Suprapubic skin (tissue), 4 donors: ENCODE results near the gene PRR3. TPM values are rescaled to one million over a fixed set of nuclear protein-coding genes. Genes with fewer than 3 reads are reported as not detected.
A peak's percentile ranks its signal among the peaks of the same experiment; 100 is the strongest.
"Not testable (repeated sequence)": the region's sequence is repeated elsewhere in the genome, so short reads cannot be mapped to it uniquely, and the experiment has no call there.

Experiments
- DNase-seq, 2 donors: peaks; one replicate each; pipeline ENCODE4 v3.0.0-alpha.2; 2019; ENCODE audit warnings: low spot score in 2 of 2
- H3K27ac ChIP-seq: fragments of 200-600 bp; sonication (generic); one replicate; pipeline ENCODE4 v1.5.1; 2019
- H3K27me3 ChIP-seq: fragments of 200-600 bp; sonication (generic); one replicate; pipeline ENCODE4 v1.5.1; 2019
- H3K36me3 ChIP-seq: fragments of 200-600 bp; sonication (generic); one replicate; pipeline ENCODE4 v1.5.1; 2019
- H3K4me1 ChIP-seq: fragments of 200-600 bp; sonication (generic); one replicate; pipeline ENCODE4 v1.5.1; 2019
- H3K4me3 ChIP-seq: fragments of 200-600 bp; sonication (generic); one replicate; pipeline ENCODE4 v1.5.1; 2019; ENCODE audit warnings: mild to moderate bottlenecking
- H3K9me3 ChIP-seq: fragments of 200-600 bp; sonication (generic); one replicate; pipeline ENCODE4 v1.5.1; 2019
- CTCF ChIP-seq, 2 donors: fragments of 200-600 bp in 1 of 2; fragments of 450-650 bp in 1 of 2; sonication (generic) in 1 of 2; IDR thresholded peaks; one replicate each; pipeline ENCODE4 v1.5.1; 2016 to 2019; ENCODE audit warnings: antibody characterized with exemption in 2 of 2, mild to moderate bottlenecking in 1 of 2, moderate library complexity in 1 of 2
- EP300 ChIP-seq: sonication (generic); formaldehyde crosslinking; IDR thresholded peaks from one replicate; pipeline ENCODE4 v1.6.1; 2017; ENCODE audit warnings: antibody characterized with exemption
- POLR2A ChIP-seq, 2 donors: fragments of 450-650 bp; IDR thresholded peaks; one replicate each; pipeline ENCODE4 v1.6.1; 2017; ENCODE audit warnings: antibody characterized with exemption in 2 of 2, mild to moderate bottlenecking in 2 of 2, moderate library complexity in 2 of 2
- POLR2AphosphoS5 ChIP-seq, 3 donors: sonication (generic); formaldehyde crosslinking; IDR thresholded peaks; one replicate each; pipeline ENCODE4 v1.6.1; 2017; ENCODE audit warnings: antibody characterized with exemption in 3 of 3
- WGBS: methylation state at CpG from one replicate; pipeline ENCODE4 v1.1.5; 2018; 5-methylcytosine and 5-hydroxymethylcytosine counted together
- total RNA-seq, 4 donors: library from RNA; depleted of rRNA; stranded (reverse); fragments of >200 nt; gene quantifications; one replicate each; pipeline ENCODE4 v1.1.0, GENCODE V29; 2016

PRR3 gene
- total RNA-seq, 4 donors from 2014 or later = 5.5 to 10.6 (median 9.0) TPM

GRCh38 chr6:30589754-30590358 is 32.8 kb downstream of the PRR3 start:
- TF ChIP-seq POLR2AphosphoS5 (IDR thresholded peaks at IDR 0.05) (no peak), CTCF (IDR thresholded peaks at IDR 0.05) (no peak), EP300 (no peak), POLR2A (IDR thresholded peaks at IDR 0.05) (no peak)
- Histone ChIP-seq H3K4me1 (peaks cover 21% of the 10 kb centered on the region), H3K27me3 (no peaks in the 10 kb centered on the region), H3K27ac (peak overlapping the region; percentile 73), H3K9me3 (no peaks in the 10 kb centered on the region), H3K4me3 (no peak overlapping the region), H3K36me3 (peaks cover 89% of the 10 kb centered on the region)
- WGBS = 87% methylated on average over 9 of the region's 15 CpGs
- DNase-seq = no peak

GRCh38 chr6:30590509-30590908 is 33.4 kb downstream of the PRR3 start:
- no peak for DNase-seq
- Histone ChIP-seq H3K27me3 (no peaks in the 10 kb centered on the region), H3K4me1 (peaks cover 21% of the 10 kb centered on the region), H3K27ac (peak overlapping the region; percentile 73), H3K9me3 (no peaks in the 10 kb centered on the region), H3K36me3 (peaks cover 85% of the 10 kb centered on the region), H3K4me3 (no peak overlapping the region)
- TF ChIP-seq POLR2A (IDR thresholded peaks at IDR 0.05) (no peak), POLR2AphosphoS5 (IDR thresholded peaks at IDR 0.05) (no peak), CTCF (IDR thresholded peaks at IDR 0.05) (no peak), EP300 (no peak)
- WGBS = 67% methylated on average over 8 of the region's 8 CpGs

GRCh38 chr6:30591008-30591407 is 33.9 kb downstream of the PRR3 start:
- no peak for TF ChIP-seq POLR2A (IDR thresholded peaks at IDR 0.05)
- TF ChIP-seq CTCF (IDR thresholded peaks at IDR 0.05) = no peak
- no peak for TF ChIP-seq POLR2AphosphoS5 (IDR thresholded peaks at IDR 0.05)
- TF ChIP-seq EP300 = no peak
- DNase-seq = peak in 1 of 2 donors; percentile 42
- peak overlapping the region; percentile 73 for H3K27ac ChIP-seq
- peaks cover 21% of the 10 kb centered on the region for H3K4me1 ChIP-seq
- H3K27me3 ChIP-seq = no peaks in the 10 kb centered on the region
- WGBS = 48% methylated on average over 1 of the region's 1 CpG
- H3K9me3 ChIP-seq = no peaks in the 10 kb centered on the region
- no peak overlapping the region for H3K4me3 ChIP-seq
- peaks cover 80% of the 10 kb centered on the region for H3K36me3 ChIP-seq

GRCh38 chr6:30592287-30592686 is 35.2 kb downstream of the PRR3 start:
- DNase-seq = no peak
- no peaks in the 10 kb centered on the region for H3K27me3 ChIP-seq
- peaks cover 68% of the 10 kb centered on the region for H3K36me3 ChIP-seq
- 95% methylated on average over 1 of the region's 1 CpG for WGBS
- no peak overlapping the region for H3K27ac ChIP-seq
- H3K4me1 ChIP-seq = peaks cover 21% of the 10 kb centered on the region
- H3K9me3 ChIP-seq = no peaks in the 10 kb centered on the region
- TF ChIP-seq EP300 (no peak), POLR2A (IDR thresholded peaks at IDR 0.05) (no peak), POLR2AphosphoS5 (IDR thresholded peaks at IDR 0.05) (no peak), CTCF (IDR thresholded peaks at IDR 0.05) (no peak)
- no peak overlapping the region for H3K4me3 ChIP-seq

GRCh38 chr6:30597315-30598144 is 40.4 kb downstream of the PRR3 start:
- DNase-seq = peak; percentile 84 to 86
- TF ChIP-seq CTCF (IDR thresholded peaks at IDR 0.05) = peak; percentile 72 to 74
- not testable (repeated sequence) for H3K4me3 ChIP-seq, H3K4me1 ChIP-seq, H3K9me3 ChIP-seq, H3K27ac ChIP-seq, H3K27me3 ChIP-seq
- peaks cover 43% of the 10 kb centered on the region for H3K36me3 ChIP-seq
- WGBS = 69% methylated on average over 15 of the region's 15 CpGs
